Stimulated activated CD4-positive, alpha-beta T cell treated with anti-CD3 and anti-CD28 coated beads, TNF-alpha, amount 100 ng/mL, for 4 hours (primary cell): ENCODE data around the gene TACR2.
A peak's percentile ranks its signal among the peaks of the same experiment; 100 is the strongest.

Experiments used
- DNase-seq, 3 experiments: peaks; one replicate each; pipeline ENCODE4 v3.0.0-alpha.2; 2020; ENCODE audit warnings: low read depth in 3 of 3

Gene TACR2

DNA sequence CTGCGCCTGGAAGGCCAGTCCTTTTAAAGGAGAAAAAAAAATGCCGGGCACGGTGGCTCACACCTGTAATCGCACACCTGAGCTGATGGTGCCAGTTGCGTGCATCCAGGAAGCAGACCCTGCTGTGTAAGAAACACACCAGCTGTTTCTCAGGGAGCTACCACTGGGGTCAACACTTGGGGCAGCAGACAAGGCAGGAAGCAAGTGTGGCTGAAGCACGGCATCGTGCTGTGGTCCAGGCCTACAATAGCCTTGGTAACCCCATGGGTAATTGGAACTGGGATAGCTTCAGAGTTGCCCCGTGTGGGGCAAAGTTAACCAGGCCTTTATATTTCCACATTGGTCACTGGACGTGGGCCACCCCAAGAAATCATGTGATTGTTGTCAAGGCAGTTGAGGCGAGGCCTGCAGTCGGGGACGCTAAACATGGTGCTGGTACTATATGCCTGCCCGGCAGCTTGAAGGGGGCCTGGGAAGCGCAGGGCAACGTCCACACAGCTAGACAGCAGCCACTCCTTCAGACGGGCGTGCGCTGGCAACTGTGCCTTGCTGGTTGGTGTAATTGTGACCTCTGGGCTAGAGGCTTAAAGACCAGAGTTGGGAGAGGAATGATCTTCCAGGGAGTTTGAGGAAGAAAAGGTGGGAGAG lies 2.5 kb upstream of the TACR2 start:
- no peak for DNase-seq

DNA sequence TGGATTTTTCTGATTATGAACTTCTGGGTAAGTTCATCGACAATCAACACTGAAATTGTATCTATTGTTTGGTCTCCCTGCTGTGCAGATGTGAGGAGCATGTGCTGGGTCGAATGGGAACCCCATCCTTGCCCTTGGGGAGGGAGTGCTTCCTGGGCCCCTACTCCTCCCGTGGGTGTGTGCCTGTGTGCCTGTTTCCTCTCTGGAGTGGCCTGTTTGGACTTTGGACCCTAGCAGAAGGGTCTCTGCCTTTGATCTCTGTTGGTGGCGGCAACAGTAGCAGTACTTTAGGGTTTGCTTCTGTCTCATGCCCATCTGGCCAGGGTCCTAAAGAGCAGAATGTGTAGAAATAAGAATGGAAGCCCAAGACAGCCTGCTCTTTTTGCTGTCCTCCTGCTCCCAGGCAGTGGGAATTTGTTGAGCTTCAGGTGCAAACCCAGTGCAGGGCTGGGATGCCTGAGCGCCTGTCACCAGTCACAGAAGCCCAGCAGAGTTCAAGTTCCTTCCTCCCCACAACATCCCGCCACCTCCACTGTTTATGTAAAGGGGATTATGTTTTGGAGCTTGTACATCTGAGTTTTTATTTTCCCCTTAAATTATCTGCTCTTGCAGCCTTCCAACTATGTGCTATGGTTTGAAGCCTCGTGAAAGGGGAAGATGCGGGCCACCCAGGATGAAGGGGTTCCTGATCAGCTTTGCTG lies 1.5 kb upstream of the TACR2 start:
- no peak for DNase-seq

DNA sequence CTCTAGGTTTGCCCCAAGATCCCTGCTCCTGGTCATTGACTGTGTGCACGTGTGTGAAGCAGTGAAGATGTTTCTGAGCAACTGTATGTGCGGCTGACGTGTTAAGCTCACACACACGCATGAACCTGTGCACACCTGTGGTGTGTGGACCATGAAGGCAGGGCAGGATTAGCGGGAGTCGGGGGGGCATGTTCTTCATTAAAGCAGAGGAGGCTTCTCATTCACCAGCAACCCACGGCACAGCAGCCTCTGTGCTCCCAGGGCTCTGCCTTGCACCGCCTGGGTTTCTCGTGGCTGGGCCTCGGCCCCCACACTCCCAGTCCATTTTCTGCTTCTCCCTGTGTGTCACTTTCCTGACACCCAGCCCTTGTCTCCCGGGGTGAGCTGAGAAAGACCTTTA lies 824 bp upstream of the TACR2 start:
- DNase-seq, result no peak

DNA sequence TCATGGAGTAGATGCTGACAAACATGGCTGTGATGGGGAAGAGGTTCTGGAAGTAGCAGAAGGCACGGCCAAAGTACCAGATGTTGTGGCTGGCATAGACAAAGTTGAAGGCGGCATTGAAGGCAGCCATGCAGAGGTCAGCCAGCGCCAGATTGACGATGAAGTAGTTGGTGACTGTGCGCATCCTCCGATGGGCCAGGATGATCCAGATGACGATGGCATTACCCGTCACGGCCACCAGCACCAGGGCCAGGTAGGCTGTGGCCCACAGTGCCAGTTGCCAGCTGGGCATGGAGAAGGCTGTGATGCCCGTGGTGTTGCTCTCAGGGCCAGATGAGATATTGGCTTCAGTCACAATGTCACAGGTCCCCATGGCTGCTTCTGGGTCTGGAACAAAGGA lies 767 bp downstream of the TACR2 start:
- no peak for DNase-seq

DNA sequence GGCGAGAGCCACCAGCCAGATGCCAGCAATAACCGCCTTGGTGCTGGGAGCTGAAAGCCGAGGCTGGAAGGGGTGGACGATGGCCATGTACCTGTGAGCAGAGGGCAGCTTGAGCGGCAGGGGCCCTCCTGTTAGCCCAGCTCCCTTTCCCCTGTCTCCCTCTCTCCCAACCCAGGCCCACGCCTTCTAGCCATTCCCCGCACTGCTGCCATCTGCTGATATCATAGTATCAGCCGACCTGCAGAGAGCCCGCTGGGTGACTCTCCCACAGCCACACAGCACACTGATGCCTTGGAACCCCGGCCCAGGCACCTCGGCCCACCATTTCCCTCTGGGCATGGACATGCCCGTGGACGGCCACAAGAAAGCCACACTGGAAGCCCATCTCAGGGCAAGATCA lies 1.7 kb downstream of the TACR2 start:
- no peak for DNase-seq

DNA sequence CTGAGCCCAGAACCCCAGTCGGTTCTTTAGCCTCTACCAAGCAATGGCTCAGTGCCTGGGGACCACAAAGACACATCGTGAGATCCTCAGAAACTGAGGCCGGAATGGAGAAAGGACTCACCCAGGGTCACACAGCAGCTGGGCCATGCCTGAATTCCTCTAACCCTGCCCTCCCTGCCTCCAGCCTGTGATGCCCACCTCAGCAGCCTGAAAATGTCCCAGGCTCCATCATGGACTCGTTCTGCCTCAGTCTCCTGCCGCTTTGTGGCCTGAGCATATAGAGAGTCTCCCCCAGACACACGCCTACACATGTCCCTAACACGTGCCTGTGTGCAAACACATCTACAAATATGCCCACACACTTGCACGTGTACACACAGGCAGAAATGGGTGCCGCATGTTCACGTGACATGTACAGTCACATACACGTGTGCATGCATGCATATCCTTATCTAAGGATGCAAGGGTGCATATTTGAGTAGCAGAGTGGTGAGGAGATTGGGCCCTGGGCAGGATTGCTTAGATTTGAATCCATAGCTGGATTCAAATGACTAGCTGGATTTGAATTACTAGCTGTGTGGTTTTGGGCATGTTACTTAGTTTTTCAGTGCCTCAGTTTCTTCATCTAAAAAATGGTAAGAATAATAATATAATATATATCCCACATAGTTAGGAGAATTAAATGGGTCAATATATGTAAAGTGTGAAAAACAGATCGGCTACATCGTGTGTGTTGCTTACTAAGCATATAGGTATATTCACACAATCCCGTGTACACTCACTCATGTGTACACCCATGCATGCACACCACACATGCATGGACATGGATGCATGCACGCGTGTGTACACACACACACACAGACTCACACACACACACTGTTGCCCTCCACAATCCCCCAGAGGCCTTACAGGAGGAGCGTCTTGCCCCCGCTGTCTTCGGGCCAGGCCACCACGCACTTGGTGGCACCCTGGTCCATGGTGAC lies 2.4 kb downstream of the TACR2 start:
- no peak for DNase-seq

DNA sequence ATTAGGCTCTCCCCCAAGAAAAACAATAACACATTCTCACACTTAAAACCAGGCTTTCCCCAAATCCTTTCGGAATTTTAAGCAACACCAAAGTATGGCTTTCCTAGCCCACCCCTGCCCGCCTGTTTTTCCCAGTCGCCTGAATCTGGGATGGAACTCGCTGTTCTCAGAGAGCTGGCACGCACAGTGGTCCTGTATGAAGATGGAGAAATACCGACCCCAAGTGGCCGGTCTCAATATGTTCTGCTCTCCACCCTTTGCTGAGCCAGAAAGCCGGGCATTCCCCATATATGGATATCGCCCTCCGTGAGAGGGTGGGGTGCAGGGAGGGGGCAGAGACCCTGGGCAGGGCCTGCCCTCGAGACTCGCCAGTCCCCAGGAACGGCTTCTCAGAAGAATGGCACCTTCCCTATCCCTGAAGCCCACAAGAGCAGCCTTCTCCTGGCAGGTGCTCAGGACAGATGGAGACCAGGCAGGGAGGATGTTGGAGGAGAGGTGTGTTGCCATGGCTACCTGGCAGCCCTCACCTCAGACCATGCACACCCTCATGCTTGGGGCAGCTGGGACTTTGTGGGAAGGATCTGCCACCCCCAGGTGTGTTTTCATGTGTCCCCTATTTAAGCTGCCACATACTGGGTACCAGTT lies 3.4 kb downstream of the TACR2 start:
- no peak for DNase-seq

DNA sequence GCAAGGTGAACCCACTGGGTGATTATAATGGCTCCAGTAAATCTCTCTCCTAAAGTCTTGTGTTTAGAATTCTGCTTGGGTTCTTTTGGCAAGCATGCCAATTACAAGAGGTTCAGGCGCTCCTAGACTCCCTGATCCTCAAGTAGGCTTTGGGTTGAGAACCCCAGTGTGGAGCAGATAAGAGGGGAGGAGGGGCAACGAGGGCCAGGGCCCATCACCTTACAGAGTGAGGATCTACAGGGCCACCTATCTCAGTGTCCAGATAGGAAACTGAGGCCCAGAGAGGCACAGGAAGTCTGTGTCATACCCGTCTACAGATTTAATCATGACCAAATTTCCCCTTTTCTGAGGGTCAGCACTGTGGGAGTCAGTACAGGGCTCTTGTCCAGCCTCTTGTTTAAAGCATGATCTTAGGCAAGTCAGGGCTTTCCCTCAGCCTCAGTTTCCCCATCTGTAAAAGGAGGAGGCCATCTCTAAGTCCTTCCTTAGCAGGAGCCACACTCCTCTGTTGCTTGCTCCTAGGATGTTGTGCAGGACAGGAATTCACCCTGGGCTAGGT lies 4.4 kb downstream of the TACR2 start:
- no peak for DNase-seq

DNA sequence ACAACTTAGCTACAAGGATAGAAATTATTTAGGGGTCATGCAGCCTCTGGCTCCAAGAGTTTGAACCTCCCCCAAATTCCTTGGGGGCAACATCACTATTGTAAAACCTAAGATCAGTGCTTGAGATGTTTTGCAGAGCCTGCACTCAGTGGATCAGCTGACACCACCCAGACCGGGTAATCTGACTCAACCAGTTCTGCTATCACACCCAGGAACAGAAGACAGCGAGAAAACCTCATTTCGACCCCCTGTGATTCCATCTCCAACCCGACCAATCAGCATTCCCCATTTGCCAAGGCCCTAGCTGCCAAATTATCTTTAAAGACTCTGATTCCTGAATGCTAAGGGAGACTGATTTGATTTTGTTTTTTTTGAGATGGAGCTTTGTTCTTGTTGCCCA lies 5.2 kb downstream of the TACR2 start:
- no peak for DNase-seq

DNA sequence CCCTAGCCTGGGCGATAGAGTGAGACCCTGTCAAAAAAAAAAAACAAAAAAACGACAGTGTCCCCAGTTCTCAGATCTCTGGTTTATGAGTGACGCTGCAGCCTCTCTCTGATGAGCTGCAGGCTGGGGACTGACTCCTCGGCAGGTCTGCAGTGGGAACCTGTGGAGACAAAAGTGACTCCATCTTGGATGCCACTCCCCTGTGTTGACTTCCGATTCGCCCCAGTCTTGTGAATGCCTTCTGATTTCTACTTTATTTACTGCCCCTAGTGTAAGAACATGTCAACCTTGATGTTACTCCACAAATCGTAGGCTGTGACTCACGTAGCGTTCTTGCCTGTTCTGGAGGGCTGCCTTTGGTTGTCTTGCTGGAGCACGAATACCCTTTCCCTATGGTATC lies 6.2 kb downstream of the TACR2 start:
- DNase-seq, result no peak

DNA sequence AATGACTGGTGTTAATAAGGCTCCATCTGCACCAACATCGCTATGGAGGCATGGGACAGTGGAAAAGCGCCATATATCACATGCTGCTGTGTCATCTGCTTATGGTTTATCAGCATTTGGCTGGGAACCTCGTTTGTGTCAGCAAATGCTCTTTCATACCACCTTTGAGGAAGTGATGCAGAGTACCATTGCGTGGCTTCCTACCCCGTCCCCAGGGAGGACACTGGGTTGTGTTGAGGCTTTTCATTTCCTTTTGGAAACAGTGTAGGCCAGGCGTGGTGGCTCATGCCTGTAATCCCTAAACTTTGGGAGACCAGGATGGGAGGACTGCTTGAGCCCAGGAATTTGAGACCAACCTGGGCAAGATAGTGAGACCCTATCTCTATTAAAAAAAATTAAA lies 6.8 kb downstream of the TACR2 start:
- DNase-seq, result no peak

DNA sequence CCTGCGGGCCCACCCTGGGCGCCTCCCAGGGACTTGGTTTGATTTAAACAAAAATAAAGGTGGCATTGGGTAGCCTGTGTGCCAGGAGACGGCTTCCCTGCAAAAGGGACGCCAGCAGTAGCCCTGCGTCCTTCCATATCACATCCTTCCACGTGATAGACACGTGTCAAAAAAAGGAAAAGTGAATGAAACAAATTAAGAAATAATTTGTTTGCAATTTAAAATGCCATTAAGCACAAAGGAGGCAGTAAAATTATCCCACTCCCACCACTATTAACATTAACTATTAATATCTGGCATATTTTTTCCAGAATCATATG lies 7.6 kb downstream of the TACR2 start:
- no peak for DNase-seq

DNA sequence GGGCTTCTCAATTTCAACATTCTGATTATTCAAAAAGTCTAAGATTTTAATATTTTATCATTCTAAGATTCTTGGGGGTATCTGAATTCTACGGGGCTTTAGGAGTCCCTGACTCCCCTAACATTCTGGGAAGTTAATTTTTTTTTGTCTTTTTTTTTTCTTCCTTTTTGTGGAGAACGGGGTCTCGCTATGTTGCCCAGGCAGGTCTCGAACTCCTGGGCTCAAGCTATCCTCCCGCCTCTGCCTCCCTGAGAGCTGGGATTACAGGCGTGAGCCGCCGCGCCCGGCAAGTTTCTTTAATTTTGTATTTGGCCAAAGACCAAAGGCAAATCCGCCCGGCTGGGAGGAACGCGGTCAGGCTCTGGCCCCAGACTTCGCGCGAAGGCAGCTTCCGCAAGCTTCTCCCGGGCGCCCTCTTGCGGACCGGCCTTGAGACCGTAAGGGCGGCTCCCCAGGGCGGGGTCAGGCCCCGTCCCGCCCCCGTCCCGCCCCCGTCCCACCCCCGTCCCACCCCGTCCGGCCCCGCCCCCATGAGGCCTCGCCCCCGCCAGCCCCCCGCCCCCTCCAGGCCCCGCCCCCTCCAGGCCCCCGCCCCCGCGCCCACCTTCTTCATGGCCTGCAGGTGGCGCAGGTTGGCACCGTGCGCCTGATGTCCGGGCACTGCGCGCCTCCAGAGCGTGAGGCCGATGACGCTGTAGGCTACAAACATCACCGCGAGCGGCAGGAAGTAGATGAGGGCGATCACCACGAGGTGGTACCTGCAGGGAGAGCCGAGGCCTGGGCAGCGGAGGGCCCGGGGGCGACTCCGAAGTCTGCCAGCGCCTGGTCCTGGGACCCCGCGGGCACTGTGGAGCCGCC lies 8.2 kb downstream of the TACR2 start:
- DNase-seq, result peak; percentile 79 to 81 (median 79)

DNA sequence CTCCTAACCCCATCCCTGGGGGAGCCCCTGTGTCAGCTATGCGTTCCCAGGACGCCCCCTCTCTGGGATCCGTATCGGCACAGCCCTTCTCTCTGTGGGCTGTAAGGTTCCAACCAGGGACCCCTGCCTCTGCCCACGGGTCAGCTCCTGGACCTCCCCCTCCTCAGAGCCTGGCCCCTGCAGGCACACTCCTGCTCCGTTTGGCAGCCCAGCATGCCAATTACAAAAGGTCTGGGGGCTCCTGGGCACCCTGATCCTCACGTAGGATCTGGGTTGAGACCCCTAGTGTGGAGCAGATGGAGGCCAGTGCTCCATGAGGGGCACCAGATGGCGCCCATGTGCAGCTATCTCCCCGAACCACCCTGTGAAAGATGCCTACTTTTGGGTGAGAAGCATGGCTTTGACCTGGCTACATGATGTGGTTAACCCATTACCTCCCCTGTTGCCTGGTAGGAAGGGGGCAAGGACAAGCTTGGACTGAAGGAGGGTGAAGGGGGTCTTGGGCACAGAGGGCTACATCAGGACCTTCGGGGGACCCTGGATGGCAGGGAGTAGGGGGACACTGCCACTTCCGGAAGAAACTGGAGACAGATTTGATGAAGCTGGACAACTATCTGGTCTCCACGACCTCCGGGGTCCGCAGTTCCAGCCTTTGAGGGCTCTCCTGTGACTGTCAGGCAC lies 9.0 kb downstream of the TACR2 start:
- DNase-seq, result no peak

DNA sequence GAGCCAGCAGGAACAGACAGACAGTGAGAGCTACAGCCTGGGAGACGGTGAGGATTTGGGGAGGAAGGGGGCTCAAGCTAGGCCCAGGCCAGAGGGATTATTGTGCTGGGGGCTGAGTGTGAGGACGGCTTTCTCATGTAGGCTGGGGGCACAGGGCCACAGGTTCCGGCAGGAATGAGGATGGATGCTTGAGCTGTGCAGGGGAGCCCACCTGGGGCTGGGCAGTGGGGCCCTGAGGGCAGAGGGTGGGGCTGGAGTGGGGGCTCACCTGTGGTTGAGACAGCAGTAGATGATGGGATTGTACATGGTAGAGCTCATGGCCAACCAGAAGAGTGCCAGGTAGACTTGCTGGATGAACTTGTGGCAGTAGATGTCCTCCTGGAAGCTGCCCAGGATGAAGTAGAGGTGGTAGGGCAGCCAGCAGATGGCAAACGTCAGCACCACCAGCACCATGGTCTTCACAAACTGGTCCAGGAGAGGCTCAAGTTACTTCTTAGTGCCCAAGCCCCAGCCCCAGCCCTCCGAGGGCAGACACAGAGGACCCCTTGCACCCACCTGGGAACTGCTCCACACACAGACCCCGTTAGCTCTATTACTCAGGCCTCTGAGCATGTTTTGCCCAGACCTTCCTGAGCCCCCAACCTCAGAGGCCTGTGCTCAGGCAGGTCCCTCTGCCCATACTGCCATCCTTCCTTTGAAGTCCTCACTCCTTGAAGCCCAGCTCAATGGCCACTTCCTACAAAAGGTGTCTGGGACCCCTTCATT lies 9.7 kb downstream of the TACR2 start:
- DNase-seq, result no peak

DNA sequence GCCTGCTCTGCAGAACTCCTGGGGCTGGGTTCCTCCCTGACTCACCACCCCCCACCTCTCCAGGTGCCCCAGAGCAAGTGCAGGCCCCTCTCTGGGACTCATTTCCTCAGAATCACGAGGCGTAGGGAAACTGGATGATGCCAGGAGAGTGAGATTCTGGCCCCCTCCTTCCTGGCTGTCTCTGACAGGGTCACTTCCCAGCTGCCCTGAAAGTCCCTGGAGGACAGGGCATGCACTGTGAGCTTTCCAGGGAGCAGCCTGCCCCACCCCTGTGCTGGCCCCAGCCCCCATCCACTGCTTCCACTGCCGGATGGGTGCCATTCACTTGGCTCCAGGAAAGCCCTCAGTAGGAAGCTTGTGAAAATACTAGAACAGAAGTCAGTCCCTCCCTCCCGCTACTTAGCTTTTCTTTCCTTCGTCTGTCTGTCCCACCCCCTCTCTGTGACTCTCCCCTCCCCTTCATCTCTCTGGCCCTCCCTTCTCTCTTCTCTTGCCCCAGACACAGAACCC lies 10.4 kb downstream of the TACR2 start:
- DNase-seq, result no peak

DNA sequence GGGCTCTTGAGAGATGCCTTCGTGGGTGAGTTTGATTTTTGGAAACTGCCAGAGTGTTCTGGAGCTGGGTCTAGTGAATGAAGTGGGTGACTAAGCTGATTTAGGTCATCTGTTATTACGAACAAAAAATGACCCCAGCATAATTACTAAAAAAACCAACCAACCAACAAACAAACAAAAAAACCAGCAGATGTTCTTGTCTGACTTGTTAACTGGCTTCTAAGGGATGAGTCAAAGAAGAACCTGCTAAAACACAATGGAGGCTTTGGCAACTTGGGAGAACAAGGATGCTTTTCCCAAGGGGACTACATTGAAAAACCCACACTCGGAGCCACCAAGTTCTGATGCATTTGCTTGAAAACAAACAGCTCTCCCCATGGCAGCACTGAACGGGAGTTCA lies 11.5 kb downstream of the TACR2 start:
- no peak for DNase-seq

DNA sequence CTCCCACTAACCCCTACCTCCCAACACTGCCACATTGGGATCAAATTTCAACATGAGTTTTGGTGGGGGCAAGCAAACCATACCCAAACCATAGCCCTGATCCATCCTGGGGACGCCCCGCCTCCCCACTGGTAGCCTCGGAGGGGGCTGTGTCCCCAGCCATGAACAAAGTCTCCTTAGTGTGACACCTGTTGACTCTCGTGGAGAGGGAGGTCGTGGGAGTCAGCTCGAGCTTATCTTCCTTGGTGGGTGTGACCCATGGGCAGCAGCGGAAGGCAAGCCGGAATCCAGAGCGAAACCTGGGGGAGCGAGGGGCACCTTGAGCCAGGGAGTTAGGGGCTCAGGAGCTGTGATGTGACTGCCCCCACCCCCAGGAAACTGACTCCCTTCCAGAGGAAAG lies 11.9 kb downstream of the TACR2 start:
- no peak for DNase-seq

DNA sequence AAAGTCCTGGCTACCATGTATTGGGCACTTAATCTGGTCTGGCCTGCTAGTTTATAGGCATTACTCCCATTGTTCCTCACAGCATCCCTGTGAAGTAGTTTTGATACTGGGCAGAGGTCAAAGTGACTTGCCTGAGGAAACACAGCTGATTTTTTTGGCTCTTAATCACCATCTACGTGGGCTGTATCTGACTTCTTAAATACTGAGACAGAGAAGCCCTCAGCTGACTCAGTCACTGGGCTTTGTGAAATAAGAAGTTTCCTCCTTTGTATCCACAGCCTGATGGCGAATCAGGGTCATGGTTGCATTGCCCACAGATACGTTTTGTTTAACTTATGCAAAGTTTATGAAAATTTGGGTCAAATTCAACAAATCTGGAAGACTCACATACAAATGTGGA lies 13.2 kb downstream of the TACR2 start:
- DNase-seq, result no peak
